Right lobe of liver (tissue), 4 donors: Measurements from ENCODE around the gene FLT3.

ENCODE experiments used
- POLR2A ChIP-seq: fragments of 450-650 bp; IDR thresholded peaks from one replicate; pipeline ENCODE4 v1.6.1; 2017; ENCODE audit warnings: antibody characterized with exemption, mild to moderate bottlenecking
- TF ChIP-seq, protein P1 (sequence below), 4 donors: fragments of 200-600 bp in 3 of 4; fragments of 450-650 bp in 1 of 4; IDR thresholded peaks; one replicate each; pipeline versions ENCODE4 v1.5.1 to v1.8.0; 2016 to 2022; ENCODE audit warnings: antibody characterized with exemption in 4 of 4, mild to moderate bottlenecking in 2 of 4
- donor health status: DM: no; HTN: no; CAD: no.
- donor health status: DM: no; HTN: no; CAD: no.
- donor health status: DM: no; HTN: yes; CAD: no.

DNA sequence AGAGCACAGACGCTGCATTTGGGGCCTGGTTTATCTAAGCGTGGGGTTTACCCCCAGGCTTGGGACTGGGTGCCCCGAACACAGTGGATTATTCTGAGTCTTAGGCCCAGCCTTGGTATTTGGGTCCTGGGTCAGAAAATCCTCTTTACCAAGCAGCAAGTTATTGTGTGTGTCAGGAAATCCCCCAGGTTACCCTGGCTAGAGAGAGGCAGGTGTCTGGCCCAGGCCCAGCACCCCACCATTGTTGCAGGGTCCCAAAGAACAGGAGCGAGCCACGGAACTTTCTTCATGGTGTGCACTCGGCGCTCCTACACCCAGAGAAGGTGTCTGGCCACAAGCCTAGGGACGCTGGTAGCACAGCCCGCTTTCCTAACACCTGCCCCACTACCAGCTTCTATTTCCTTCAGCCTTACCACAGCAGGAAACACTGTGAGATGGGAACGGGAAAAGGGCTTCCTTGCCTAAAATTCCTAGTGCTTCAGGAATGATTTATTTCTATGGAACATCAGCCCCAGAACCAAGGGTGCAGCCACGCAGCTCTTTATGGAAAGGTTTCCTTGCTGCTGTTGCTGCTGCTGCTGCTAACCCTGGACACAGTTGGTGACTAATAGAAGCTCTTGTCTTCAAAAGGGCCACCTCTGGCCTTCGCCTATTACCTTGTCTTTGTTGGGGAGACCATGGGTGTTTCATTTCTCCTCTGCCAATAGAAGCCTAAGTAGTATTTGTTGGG is 123.8 kb downstream of the FLT3 start:
- TF ChIP-seq, protein P1, sequence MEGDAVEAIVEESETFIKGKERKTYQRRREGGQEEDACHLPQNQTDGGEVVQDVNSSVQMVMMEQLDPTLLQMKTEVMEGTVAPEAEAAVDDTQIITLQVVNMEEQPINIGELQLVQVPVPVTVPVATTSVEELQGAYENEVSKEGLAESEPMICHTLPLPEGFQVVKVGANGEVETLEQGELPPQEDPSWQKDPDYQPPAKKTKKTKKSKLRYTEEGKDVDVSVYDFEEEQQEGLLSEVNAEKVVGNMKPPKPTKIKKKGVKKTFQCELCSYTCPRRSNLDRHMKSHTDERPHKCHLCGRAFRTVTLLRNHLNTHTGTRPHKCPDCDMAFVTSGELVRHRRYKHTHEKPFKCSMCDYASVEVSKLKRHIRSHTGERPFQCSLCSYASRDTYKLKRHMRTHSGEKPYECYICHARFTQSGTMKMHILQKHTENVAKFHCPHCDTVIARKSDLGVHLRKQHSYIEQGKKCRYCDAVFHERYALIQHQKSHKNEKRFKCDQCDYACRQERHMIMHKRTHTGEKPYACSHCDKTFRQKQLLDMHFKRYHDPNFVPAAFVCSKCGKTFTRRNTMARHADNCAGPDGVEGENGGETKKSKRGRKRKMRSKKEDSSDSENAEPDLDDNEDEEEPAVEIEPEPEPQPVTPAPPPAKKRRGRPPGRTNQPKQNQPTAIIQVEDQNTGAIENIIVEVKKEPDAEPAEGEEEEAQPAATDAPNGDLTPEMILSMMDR (IDR thresholded peaks at IDR 0.05): no peak
- no peak for TF ChIP-seq POLR2A
